ENCODE results near the gene ANKRD10. TPM values are rescaled to one million over a fixed set of nuclear protein-coding genes. Genes with fewer than 3 reads are reported as not detected.

The ANKRD10 gene
- polyA plus RNA-seq, 3 donors = 46.9 to 54.1 (median 50.9) TPM

Other genes starting within 250 kb of the ANKRD10 start
- 10 to 100 TPM; 28.1 to 50.5 (median 43.1) TPM for gene CARS2, start 209.0 kb downstream of the ANKRD10 start, polyA plus RNA-seq
- gene ING1, start 201.4 kb downstream of the ANKRD10 start, polyA plus RNA-seq = 10 to 100 TPM; 10.1 to 16.0 (median 11.7) TPM
- 10 to 100 TPM; 14.0 to 41.9 (median 27.8) TPM for gene ARHGEF7, start 200.2 kb upstream of the ANKRD10 start, polyA plus RNA-seq

Data from adipose tissue (tissue), 3 donors.